ENCODE measurements around the gene TRIM33.

Gene TRIM33

GRCh38 chr1:114499478-114499877 lies 11.5 kb downstream of the TRIM33 start:
- peak; percentile 21 for DNase-seq (ENCODE audit: low read depth)
- TF ChIP-seq, protein P1, sequence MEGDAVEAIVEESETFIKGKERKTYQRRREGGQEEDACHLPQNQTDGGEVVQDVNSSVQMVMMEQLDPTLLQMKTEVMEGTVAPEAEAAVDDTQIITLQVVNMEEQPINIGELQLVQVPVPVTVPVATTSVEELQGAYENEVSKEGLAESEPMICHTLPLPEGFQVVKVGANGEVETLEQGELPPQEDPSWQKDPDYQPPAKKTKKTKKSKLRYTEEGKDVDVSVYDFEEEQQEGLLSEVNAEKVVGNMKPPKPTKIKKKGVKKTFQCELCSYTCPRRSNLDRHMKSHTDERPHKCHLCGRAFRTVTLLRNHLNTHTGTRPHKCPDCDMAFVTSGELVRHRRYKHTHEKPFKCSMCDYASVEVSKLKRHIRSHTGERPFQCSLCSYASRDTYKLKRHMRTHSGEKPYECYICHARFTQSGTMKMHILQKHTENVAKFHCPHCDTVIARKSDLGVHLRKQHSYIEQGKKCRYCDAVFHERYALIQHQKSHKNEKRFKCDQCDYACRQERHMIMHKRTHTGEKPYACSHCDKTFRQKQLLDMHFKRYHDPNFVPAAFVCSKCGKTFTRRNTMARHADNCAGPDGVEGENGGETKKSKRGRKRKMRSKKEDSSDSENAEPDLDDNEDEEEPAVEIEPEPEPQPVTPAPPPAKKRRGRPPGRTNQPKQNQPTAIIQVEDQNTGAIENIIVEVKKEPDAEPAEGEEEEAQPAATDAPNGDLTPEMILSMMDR (IDR thresholded peaks at IDR 0.05; ENCODE audit: low read depth, low read length) = no peak
- no peak overlapping the region for H3K4me3 ChIP-seq (ENCODE audit: low read depth, low read length)

- no peak for DNase-seq (ENCODE audit: low read depth)
These were observed 14.9 kb downstream of the TRIM33 start for GRCh38 chr1:114496089-114496488.

GRCh38 chr1:114495486-114495885 lies 15.5 kb downstream of the TRIM33 start:
- no peak for DNase-seq (ENCODE audit: low read depth)
- no peak overlapping the region for H3K4me3 ChIP-seq (ENCODE audit: low read depth, low read length)
- TF ChIP-seq, protein P1 (IDR thresholded peaks at IDR 0.05; ENCODE audit: low read depth, low read length) = no peak
- TF ChIP-seq POLR2A (IDR thresholded peaks at IDR 0.05; ENCODE audit: extremely low read depth, insufficient read length) = no peak
- TF ChIP-seq MYC (IDR thresholded peaks at IDR 0.05; ENCODE audit: low read depth, low read length) = no peak
- TF ChIP-seq MAX (IDR thresholded peaks at IDR 0.05; ENCODE audit: low read depth, low read length) = no peak

More at GRCh38 chr1:114496089-114496488, 14.9 kb downstream of the TRIM33 start:
- no peak for TF ChIP-seq MYC (IDR thresholded peaks at IDR 0.05; ENCODE audit: low read depth, low read length)
- TF ChIP-seq, protein P1 (IDR thresholded peaks at IDR 0.05; ENCODE audit: low read depth, low read length) = no peak
- no peak for TF ChIP-seq MAX (IDR thresholded peaks at IDR 0.05; ENCODE audit: low read depth, low read length)
- no peak for TF ChIP-seq POLR2A (IDR thresholded peaks at IDR 0.05; ENCODE audit: extremely low read depth, insufficient read length)
- no peak overlapping the region for H3K4me3 ChIP-seq (ENCODE audit: low read depth, low read length)

GRCh38 chr1:114492978-114493377 lies 18.0 kb downstream of the TRIM33 start:
- TF ChIP-seq, protein P1 (IDR thresholded peaks at IDR 0.05; ENCODE audit: low read depth, low read length) = no peak
- TF ChIP-seq MAX (IDR thresholded peaks at IDR 0.05; ENCODE audit: low read depth, low read length) (no peak), MYC (IDR thresholded peaks at IDR 0.05; ENCODE audit: low read depth, low read length) (no peak)
- DNase-seq (ENCODE audit: low read depth) = no peak

DNA sequence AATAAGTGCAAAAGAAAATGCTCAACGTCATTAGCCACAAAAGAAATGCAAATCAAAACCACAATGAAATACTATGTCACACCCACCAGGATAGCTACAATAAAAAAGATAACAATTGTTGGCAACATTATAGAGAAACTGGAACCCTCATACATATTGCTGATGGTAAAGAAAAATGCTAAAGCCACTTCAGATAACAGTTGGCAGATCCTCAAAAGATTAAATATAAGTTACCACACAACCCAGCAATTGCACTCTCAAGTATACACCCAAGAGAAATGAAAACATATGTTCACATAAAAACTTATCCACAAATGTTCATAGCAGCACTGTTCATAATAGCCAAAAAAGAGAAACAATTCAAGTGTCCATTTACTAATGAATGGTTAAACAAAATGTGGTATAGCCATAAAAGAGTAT lies 20.7 kb downstream of the TRIM33 start:
- no peak for DNase-seq (ENCODE audit: low read depth)
- no peak overlapping the region for H3K4me3 ChIP-seq (ENCODE audit: low read depth, low read length)
- TF ChIP-seq MAX (IDR thresholded peaks at IDR 0.05; ENCODE audit: low read depth, low read length) = no peak
- TF ChIP-seq MYC (IDR thresholded peaks at IDR 0.05; ENCODE audit: low read depth, low read length) = no peak
- no peak for TF ChIP-seq POLR2A (IDR thresholded peaks at IDR 0.05; ENCODE audit: extremely low read depth, insufficient read length)
- TF ChIP-seq, protein P1 (IDR thresholded peaks at IDR 0.05; ENCODE audit: low read depth, low read length) = no peak

More at GRCh38 chr1:114492978-114493377, 18.0 kb downstream of the TRIM33 start:
- H3K4me3 ChIP-seq (ENCODE audit: low read depth, low read length) = no peak overlapping the region

GRCh38 chr1:114488739-114489138 lies 22.3 kb downstream of the TRIM33 start:
- H3K4me3 ChIP-seq (ENCODE audit: low read depth, low read length) = no peak overlapping the region
- no peak for TF ChIP-seq POLR2A (IDR thresholded peaks at IDR 0.05; ENCODE audit: extremely low read depth, insufficient read length)
- TF ChIP-seq, protein P1 (IDR thresholded peaks at IDR 0.05; ENCODE audit: low read depth, low read length) = no peak
- no peak for TF ChIP-seq MYC (IDR thresholded peaks at IDR 0.05; ENCODE audit: low read depth, low read length)
- TF ChIP-seq MAX (IDR thresholded peaks at IDR 0.05; ENCODE audit: low read depth, low read length) = no peak
- DNase-seq (ENCODE audit: low read depth) = no peak

All from NB4 (cell line).